HG03521 (cell line): ENCODE results near the gene LMNTD2.
"Not testable (repeated sequence)": the region's sequence is repeated elsewhere in the genome, so short reads cannot be mapped to it uniquely, and the experiment has no call there.

Source experiments
- ATAC-seq: cut with Tn5 transposase; IDR thresholded peaks from one replicate; pipeline ENCODE4 v1.9.1; 2021; ENCODE audit warnings: mild to moderate bottlenecking, moderate library complexity; ENCODE audit not compliant: unreplicated experiment

LMNTD2 gene

DNA sequence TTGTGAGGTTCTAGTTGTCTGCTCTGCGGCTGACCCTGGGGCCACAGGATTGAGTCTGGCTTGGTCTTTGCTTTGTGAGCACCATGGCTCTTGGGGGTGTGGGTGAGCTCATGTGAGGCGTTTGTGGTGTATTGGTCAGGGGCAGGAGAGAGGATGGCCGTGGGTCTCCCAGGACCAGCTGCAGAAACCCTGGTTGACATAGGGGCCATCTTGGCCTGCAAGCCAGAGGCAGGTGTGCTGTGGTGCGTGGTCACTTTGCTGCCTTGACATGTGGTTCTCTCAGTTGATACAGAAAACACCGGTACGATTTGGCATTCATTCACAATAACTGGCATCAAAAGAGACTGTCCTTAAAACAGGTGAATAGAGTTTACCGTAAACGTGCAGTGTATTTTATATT is 27.0 kb upstream of the LMNTD2 start:
- no peak for ATAC-seq

DNA sequence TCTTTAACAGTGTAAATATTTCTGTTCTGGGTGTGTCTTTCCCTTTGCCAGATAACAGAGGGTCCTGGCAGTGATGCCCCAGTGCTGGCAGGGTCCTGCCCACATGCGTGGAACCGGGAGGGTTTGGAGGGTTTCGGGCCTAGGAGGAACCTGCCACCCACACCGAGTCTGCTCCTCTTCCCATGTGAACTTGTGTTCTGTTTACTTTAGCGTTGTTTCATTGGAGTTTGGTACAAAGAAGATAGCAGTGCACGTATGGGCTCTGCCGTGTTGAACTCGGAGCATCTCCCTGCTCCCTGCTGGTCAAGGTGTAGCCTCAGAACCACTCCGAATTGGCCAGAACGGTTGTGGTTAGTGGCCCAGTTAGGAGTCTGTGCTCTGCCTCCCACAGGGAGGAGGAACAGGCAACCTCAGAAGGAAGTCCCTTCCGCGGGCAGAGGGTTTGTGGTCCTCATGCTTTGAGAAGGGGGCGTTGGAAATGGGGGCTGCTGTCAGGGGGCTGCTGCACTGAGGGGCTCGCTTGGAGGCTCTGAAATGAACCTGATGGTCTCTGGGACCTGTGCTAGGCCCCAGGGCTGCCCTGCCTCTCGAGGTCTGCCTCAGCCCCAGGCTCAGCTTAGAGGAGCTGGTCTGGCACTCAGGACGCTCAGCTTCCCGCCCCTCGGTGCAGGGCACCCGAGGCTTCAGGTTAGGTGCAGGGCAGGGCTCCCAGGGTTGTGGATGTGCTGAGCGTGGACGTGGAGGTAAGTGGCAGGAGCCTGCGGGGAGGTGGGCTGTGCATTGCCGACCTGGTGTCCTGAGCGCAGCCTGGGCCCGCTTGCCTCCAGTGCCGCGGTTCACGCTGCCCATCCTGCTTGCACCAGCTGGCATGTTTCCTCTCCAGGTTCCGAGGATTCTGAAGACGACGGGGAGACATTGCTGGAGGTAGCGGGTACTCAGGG is 26.1 kb upstream of the LMNTD2 start:
- no peak for ATAC-seq

DNA sequence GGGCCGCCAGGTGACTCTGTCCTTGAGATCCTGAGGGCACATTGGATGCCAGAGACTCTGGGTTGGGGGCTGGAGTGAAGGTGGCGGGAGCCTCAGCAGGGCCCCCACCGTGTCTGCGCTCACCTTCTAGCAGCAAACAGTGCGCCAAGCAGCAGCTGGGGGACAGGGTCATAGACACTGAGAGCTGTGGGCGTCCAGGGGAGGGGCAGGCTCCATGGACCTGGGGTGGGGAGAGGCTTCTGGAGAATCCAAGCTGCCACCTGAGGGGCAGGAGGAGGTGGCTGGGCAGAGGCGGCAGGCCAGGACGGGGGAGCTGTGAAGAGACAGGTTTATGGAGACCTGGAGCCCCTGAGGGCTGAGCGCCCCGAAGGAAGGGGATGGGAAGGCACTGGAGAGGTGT is 23.7 kb upstream of the LMNTD2 start:
- no peak for ATAC-seq

DNA sequence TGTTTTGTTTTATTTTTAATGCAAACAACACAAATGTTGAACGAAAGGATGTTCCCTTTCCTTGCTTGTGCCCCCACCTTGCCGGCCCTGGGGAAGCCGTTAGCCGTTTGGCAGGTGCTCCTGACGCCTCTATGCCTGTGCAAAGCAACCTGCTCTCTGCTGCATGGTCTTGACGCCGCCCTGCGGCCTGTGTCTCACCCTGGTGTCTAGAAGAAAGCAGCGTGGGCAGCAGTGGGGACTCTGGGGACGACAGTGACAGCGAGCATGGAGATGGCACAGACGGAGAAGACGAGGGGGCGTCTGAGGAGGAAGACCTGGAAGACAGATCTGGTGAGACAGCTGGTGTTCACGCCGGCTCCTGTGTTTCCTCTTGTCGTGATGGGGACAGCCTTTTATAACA is 21.2 kb upstream of the LMNTD2 start:
- no peak for ATAC-seq

DNA sequence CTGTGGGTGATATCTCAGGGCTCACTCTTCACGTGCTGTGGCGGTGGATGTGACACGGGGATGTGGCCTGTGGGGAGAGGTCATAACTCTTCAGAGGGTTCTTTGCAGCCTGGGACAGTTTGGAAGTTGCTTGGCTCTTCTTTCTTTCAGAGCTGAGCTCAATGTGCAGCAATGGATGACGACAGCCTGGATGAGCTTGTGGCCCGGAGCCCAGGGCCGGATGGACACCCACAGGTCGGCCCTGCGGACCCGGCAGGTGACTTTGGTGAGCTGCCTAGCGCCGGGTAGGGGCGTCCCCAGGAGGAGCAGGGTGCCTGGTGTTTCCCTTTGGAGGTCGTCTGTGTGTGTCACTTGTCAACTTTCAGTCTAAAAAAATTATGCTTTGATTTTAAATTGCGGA is 20.8 kb upstream of the LMNTD2 start:
- ATAC-seq = no peak

DNA sequence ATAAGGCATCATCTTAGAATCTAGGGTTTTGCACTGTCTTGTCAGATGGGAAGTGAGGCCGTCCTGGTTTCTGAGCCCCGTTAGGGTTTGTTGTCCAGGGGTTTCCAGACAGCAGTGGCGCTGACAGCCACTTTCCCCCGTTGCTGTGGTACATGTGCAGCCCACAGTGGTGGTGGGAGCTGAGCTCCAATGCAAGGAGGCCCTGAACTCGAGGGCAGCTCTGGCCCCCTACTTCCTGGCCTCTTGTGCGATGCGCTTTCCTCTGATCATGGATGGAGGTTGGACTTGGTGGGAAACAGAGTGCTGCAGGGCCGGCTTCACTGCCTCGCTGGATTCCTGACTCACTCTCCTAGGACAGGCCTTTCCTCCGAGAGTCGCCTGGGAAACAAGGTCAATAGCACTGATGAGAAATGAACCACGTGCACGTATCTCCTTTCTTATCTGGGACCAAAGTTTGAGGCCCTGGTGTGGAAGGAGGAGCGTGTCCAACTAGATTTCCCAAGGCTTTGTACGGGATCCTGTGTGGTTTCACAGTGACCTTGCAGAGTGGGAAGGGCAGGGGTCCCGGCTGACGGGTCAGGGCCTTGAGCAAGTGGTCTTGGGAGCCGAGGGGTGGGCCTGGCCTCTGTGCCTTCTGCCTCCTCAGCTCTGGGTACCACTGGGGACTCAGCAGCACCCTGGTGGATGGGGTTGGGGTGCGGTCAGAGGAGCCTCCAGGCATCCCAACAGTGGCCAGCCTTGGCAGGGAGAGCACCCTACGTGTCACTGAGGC is 19.5 kb upstream of the LMNTD2 start:
- ATAC-seq = no peak

DNA sequence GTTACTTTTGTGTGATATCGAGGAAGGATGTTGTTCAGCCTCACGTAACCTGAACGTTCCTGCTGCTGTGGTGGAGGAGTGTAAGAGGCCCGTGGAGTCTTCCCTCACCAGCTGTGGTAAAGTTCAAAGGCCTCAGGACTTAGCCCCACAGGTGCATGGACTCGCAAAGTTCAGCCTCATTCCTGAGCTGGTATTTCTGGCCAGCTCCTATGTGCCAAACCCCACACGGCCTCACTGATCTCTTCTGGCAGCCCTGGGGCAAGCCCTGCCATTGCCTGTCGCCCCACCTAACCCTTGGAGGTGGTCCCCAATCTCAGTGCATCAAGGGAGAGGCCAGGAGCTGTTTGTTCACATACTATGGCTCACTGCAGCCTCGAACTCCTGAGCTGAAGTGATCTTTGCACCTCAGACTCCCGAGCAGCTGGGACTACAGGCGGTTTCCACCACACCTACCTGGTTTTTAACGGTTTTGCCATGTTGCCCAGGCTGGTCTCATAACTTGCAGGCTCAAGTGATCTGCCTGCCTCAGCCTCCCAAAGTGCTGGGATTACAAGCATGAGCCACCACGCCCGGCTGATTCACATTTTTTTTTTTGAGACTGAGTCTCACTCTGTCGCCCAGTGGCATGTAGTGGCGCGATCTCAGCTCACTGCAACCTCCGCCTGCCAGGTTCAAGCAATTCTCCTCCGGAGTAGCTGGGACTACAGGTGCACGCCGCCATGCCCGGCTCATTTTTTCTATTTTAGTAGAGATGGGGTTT is 17.9 kb upstream of the LMNTD2 start:
- ATAC-seq = no peak

DNA sequence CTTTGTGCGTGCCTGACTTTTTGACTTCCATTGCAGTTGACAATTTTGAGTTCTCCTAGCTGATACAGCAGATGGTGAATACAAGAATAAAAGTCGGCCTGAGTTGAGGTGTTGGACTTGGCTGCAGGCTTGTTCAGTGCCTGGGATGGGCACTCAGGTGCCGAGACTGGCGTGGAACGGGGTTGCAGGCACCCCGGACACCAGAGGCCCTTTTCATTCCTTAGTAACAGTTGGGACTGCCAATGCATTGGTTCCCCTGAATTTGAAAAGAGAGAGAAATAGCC is 17.0 kb upstream of the LMNTD2 start:
- no peak for ATAC-seq

DNA sequence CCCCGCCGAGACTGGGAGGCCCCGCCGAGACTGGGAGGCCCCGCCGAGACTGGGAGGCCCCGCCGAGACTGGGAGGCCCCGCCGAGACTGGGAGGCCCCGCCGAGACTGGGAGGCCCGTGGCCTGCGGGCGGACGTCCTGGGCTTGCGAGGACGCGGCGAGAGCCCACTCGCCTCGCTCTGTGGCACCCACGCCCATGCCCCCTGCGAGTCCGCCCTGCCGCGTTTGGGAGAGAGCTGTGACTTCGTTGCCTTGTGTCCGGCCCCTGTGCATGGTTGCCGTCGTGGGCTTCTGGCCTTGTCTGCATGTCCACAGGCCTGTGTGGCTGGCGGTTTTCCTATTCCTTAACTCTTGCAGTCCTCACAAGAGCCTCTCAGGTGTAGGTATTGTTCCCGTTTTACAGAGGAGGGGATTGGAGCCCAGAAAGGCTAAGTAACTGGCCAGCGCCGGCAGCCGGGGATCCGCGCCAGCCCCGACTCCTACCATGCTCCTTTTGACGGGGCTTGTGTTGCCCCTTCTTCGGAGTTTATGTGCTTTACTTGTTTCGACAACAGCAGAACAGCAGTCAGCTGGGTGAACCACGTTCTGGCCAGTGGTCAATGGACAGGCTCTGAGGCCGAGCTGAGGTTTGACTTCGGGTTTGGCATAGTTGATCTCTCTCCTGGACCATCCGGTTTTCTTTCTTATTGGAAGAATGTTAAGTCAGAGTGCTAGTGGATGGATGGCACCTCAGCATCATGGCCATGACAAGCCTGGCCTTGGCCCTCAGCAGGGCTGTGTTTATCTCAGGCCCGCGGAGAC is 16.5 kb upstream of the LMNTD2 start:
- no peak for ATAC-seq

DNA sequence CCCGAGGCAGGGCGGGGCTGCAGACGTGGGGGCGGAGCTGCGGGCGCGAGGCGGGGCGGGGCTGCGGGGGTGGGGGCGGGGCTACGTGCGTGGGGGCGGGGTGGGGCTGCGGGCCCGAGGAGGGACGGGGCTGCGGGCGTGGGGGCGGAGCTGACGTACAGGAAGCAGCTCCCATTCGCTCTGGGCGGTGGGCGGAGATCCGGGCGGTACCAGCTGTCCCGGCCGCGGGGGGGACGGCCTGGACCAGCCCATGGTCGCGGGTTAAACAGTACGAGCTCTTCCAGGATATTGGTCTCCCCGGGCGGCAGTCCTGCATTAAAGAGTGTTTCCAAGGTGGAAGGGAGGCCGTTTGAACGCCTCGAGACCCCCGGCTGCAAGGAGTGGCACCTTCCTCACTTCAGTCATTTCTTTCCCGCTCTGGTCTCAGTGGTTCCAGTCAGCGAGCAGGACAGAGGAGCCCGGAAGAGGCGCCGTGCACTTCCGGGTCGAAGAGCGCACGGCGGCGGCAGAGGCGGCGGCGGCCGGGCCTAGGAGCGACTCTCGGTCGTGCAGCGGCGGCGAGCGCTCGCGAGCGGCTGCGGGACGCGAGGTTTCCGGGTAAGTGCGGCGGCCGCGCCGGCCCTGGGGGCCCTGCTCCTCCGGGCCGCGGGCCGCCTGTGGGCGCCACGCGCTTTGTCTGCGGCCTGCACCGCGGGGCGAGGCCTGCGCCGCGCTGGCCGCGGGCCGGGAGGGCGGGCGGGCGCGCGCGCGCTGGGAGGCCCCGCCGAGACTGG is 15.6 kb upstream of the LMNTD2 start, which contains the start of gene PHRF1:
Gene PHRF1 (plus strand): TSS at position 475 of the 773 bp plus-strand sequence. CDS start 5,043 bp downstream, outside the sequence.
- ATAC-seq = peak; percentile 83

DNA sequence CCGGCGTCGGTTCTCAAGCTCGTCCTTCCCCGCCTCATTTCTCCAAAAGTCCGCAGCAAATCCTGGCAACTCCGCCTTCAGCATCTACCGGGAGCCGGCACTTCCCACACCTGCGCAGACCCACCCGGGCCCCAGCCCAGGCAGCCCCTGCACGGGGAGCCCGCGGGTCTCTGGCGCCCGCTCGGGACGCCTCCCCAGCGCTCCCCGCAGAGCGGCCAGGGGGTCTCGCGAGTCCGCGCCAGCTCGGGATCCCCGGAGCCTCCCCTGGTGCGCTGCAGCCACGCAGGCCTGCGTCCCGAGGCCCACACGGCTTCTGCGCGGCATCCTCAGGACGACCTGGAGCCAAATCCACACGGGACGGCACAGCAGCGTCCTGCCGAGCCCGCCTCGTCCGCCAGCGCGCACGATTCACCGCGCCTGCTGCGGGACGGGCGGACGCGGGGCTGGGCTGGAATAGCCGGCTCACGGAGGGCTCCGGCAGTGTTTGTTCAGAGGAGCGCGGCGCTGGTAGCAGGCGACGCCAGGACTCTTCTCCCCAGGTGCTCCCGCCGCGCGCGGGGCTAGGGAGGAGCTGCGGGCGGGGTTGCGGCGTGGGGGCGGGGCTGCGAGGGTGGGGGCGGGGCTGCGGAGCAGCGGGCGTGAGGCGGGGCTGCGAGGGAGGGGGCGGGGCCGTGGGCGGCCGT is 14.9 kb upstream of the LMNTD2 start:
- peak; percentile 35 for ATAC-seq

DNA sequence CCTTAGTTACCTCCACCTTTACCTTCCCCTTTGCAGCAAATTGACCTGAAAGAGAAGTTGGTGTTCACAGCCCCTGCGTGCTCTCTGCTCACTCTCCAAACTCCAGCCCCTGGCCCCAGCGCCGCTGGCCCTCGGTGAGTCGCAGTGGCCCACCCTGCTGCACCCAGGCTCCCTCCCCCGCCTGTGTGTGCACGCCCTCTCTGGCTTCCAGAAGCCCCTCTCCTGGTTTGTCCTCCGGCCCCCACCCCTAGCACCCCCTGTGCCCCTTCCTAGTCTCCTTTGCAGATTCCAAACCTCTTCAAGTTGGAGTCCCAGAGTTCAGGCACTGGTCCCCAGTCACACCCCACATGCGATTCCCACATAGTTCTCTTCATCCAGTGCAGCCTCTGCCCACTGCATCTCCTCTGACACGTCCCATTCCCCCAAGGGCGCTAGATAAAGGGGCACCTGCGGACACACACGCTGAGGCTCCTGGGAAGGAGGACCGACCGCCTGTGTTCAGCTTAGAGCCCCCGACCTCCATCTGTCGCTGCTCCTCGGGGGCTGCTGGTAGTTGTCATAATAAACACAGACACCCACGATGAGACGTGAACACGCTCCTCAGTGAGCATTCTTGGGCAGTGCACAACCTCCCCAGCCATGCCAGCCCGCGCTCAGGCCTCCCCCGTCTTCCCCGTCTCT is 14.2 kb upstream of the LMNTD2 start:
- no peak for ATAC-seq

DNA sequence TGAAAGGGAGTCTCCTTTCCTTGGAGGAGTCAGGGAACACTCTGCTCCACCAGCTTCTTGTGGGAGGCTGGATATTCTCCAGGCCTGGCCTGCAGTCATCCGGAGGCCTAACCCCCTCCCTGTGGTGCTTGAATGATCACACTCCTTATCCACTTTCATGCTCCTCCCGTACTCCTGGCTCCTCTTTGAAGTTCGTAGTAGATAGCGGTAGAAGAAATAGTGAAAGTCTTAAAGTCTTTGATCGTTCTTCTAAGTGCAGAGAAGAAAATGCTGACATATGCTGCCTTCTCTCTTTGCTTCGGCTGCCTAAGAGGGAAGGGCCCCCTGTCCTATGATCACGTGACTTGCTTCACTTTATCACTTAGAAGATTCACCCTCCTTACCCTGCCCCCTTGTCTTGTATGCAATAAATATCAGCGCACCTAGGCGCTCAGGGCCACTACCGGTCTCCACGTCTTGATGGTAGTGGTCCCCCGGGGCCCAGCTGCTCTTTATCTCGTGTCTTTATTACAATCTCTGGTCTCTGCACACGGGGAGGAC is 13.6 kb upstream of the LMNTD2 start:
- not testable (repeated sequence) for ATAC-seq

DNA sequence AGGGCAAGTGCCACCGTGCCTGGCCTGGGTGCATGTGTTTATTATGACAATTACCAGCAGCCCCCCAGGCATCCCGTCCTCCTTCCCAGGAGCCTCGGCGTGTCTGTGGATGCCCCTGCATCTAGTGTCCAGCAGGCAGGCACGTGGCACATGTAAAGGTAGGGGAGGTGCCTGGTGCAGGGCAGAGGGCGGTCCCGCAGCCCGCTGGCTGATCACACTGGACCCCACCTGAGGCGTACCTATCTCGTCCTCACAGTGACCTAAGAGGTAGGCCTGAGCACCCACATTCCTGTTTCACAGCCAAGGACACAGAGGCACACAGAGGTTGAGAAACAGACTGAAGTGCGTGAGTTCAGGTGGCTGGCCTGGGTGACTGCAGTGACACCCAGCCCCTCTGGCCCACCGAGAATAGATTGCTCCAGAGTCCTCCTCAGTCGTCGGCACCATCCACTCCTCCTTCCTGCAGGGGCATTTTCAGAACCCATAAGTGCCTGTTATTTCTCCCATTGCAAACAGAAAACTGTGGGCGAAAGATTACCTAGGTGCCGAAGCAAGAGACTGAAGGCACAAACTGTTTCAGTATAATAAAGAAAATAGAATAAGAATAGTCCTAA is 12.7 kb upstream of the LMNTD2 start:
- no peak for ATAC-seq

DNA sequence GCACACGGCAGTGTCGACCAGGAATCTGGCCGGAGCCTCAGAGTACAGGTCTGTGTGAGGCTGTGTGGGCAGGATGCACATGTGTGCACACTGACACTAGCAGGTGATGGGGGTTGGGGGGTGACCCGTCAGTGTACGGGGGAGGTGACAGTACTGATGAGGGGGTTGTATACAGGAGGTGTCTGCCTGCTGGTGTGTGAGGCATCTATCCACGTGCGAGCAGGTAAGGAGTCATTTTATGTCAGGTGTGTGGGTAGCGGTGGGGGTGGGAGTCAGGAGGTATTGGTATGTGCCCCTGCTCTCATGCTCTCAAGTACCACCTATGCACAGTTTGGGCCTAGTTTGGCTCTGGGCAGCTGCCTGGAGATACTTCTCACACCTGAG is 11.3 kb upstream of the LMNTD2 start:
- no peak for ATAC-seq

DNA sequence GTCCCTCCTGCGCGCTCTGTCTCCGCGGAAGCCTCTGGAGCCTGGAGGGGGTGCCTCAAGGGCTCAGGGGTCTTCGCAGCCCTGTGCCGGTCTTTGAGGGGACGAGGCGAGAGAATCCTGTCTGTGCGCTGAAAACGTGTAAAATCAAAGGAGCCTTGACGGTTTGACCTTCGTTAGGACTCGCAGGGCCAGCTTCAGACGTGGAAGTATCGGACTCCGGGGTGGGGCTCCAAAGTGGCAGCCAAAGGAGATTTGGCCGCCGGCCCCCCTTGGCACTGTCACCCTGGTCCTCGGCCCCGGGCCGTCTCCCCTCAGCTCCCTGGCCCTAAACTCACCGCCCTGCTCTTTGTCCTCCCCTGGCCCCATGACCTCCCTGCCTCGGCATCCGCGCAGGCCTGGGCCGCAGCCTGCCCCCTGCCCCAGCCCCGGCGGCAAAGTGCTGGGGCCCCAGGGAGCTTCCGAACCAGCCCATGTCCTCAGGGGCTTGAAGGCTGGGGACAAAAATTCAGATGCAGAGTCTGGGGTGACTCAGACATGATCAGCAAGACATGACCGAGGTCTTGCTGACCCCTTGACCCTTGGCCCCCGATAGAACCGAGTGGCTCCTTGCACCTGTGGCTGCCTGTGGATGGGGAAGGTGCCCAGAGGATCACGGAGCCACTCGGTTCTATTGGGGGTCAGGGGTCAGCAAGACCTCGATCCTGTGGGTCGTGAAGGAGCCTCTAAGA is 8.8 kb upstream of the LMNTD2 start:
- no peak for ATAC-seq
